Prostate gland (tissue), 2 donors: ENCODE measurements around the gene GAB1.

Experiments
- POLR2A ChIP-seq: fragments of 450-650 bp; IDR thresholded peaks from one replicate; pipeline ENCODE4 v1.6.1; 2016; ENCODE audit warnings: antibody characterized with exemption, mild to moderate bottlenecking
- TF ChIP-seq, protein P1 (sequence below), 4 experiments: fragments of 200-600 bp in 2 of 4; fragments of 450-650 bp in 2 of 4; sonication (generic) in 2 of 4; IDR thresholded peaks; 1 replicate in 3 of 4; 2 replicates in 1 of 4; pipeline ENCODE4 v1.5.1; 2016 to 2019; ENCODE audit warnings: antibody characterized with exemption in 4 of 4, mild to moderate bottlenecking in 2 of 4, moderate library complexity in 2 of 4

DNA sequence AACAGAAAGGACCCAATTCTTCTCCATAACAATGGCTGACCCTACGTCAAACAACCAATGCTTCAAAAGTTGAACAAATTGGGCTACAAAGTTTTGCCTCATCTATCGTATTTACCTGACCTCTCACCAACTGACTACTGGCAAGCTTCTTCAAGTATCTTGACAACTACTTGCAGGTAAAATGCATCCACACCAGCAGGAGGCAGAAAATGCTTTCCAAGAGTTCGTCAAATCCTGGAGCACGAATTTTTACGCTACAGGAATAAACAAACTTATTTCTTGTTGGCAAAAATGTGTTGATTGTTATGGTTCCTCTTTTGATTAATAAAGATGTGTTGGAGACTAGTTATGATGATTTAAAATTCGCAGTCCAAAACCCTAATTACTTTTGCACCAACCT lies 6.7 kb upstream of the GAB1 start:
- TF ChIP-seq, protein P1, sequence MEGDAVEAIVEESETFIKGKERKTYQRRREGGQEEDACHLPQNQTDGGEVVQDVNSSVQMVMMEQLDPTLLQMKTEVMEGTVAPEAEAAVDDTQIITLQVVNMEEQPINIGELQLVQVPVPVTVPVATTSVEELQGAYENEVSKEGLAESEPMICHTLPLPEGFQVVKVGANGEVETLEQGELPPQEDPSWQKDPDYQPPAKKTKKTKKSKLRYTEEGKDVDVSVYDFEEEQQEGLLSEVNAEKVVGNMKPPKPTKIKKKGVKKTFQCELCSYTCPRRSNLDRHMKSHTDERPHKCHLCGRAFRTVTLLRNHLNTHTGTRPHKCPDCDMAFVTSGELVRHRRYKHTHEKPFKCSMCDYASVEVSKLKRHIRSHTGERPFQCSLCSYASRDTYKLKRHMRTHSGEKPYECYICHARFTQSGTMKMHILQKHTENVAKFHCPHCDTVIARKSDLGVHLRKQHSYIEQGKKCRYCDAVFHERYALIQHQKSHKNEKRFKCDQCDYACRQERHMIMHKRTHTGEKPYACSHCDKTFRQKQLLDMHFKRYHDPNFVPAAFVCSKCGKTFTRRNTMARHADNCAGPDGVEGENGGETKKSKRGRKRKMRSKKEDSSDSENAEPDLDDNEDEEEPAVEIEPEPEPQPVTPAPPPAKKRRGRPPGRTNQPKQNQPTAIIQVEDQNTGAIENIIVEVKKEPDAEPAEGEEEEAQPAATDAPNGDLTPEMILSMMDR (IDR thresholded peaks at IDR 0.05), result no peak
- TF ChIP-seq POLR2A, result no peak
